A549 (cell line): ENCODE data around the gene DPP10. TPM values are rescaled to one million over a fixed set of nuclear protein-coding genes. Genes with fewer than 3 reads are reported as not detected.
"Not testable (repeated sequence)": the region's sequence is repeated elsewhere in the genome, so short reads cannot be mapped to it uniquely, and the experiment has no call there.

Source experiments
- ATAC-seq, 2 experiments: fragments of 200-7000 bp in 1 of 2; fragments of >200 bp in 1 of 2; cut with Nextera tagmentation in 1 of 2; cut with Tn5 transposase in 1 of 2; 3 replicates each; pipeline versions ENCODE4 v1.8.0 to v1.9.1; 2018 to 2020; ENCODE audit warnings: mild to moderate bottlenecking in 1 of 2, moderate library complexity in 1 of 2
- CTCF ChIA-PET: fragments of 300-600 bp; sonication (Branson Sonifier 250); formaldehyde crosslinking; extraction: SDS; loops from one replicate; lab custom pipeline; 2021; ENCODE audit warnings: antibody characterized with exemption, inconsistent platforms; lab: Yijun Ruan, JAX
- POLR2A ChIA-PET: fragments of 350-600 bp; formaldehyde crosslinking; extraction: SDS; loops from one replicate; lab custom pipeline; 2021; ENCODE audit warnings: antibody characterized with exemption, inconsistent platforms; lab: Yijun Ruan, JAX
- DNase-seq, 2 experiments: peaks; one replicate each; pipeline versions ENCODE4 v3.0.0 to v3.0.0-alpha.2; 2011 to 2016; ENCODE audit warnings: low read depth in 1 of 2, low spot score in 1 of 2
- FAIRE-seq: peaks from 2 replicates; lab custom pipeline; 2011; peaks lifted over from hg19 to GRCh38; lab: Jason Lieb, UNC
- H3K27ac ChIP-seq, 2 experiments: fragments of >200 bp; sonication (Bioruptor Twin); formaldehyde crosslinking; 3 replicates each; pipeline ENCODE4 v1.5.1; 2016 to 2017
- H3K4me1 ChIP-seq: fragments of >200 bp; sonication (Bioruptor Twin); formaldehyde crosslinking; 3 replicates; pipeline ENCODE4 v1.6.1; 2016
- H3K4me2 ChIP-seq: fragments of >200 bp; sonication (Bioruptor Twin); formaldehyde crosslinking; 3 replicates; pipeline ENCODE4 v1.6.1; 2016
- H3K4me3 ChIP-seq: fragments of >200 bp; sonication (Bioruptor Twin); formaldehyde crosslinking; 3 replicates; pipeline ENCODE4 v1.5.1; 2016
- H3K9me3 ChIP-seq: fragments of >200 bp; sonication (Bioruptor Twin); formaldehyde crosslinking; 3 replicates; pipeline ENCODE4 v1.6.1; 2016
- EHMT2 ChIP-seq: fragments of 200-600 bp; sonication (generic); IDR thresholded peaks from 2 replicates; pipeline ENCODE4 v1.6.1; 2016; ENCODE audit warnings: antibody characterized with exemption, low read depth, mild to moderate bottlenecking, moderate library complexity
- EP300 ChIP-seq, 2 experiments: fragments of >200 bp; sonication (Bioruptor Twin); formaldehyde crosslinking; IDR thresholded peaks; 2 replicates in 1 of 2; 3 replicates in 1 of 2; pipeline ENCODE4 v1.6.1; 2016 to 2017
- GATA3 ChIP-seq: IDR thresholded peaks from 2 replicates; pipeline ENCODE4 v1.6.1; 2012; ENCODE audit warnings: borderline replicate concordance
- JUNB ChIP-seq: fragments of >200 bp; sonication (Bioruptor Twin); formaldehyde crosslinking; IDR thresholded peaks from 2 replicates; pipeline ENCODE4 v1.6.1; 2016
- KDM1A ChIP-seq: fragments of 200-600 bp; sonication (generic); IDR thresholded peaks from 2 replicates; pipeline ENCODE4 v1.6.1; 2016; ENCODE audit warnings: low read depth, mild to moderate bottlenecking
- KDM5A ChIP-seq: fragments of 200-600 bp; sonication (generic); IDR thresholded peaks from 2 replicates; pipeline ENCODE4 v1.6.1; 2016; ENCODE audit warnings: antibody characterized with exemption, mild to moderate bottlenecking
- MAZ ChIP-seq: fragments of 150-350 bp; IDR thresholded peaks from 2 replicates; pipeline ENCODE4 v1.6.1; 2014; ENCODE audit warnings: antibody characterized with exemption, low read depth, low read length, borderline replicate concordance
- NPAS2 ChIP-seq: fragments of 250-450 bp; sonication (Bioruptor Pico); IDR thresholded peaks from 2 replicates; pipeline ENCODE4 v1.8.0; 2022; ENCODE audit warnings: mild to moderate bottlenecking, moderate library complexity, borderline replicate concordance
- PHF8 ChIP-seq: fragments of 200-600 bp; sonication (generic); IDR thresholded peaks from 2 replicates; pipeline ENCODE4 v1.6.1; 2016; ENCODE audit warnings: low read depth, mild to moderate bottlenecking, antibody characterized with exemption, moderate library complexity, borderline replicate concordance
- RAD21 ChIP-seq, 2 experiments: fragments of >200 bp in 1 of 2; sonication (Bioruptor Twin) in 1 of 2; formaldehyde crosslinking in 1 of 2; IDR thresholded peaks in 1 of 2; conservative IDR thresholded peaks in 1 of 2; 2 replicates in 1 of 2; 3 replicates in 1 of 2; pipeline ENCODE4 v1.6.1; 2012 to 2018; ENCODE audit warnings: inconsistent platforms in 1 of 2
- RARB ChIP-seq: fragments of 250-450 bp; sonication (Bioruptor Pico); IDR thresholded peaks from 2 replicates; pipeline ENCODE4 v1.8.0; 2021; ENCODE audit warnings: mild to moderate bottlenecking, moderate library complexity
- RCOR1 ChIP-seq: fragments of 150-350 bp; IDR thresholded peaks from 2 replicates; pipeline ENCODE4 v1.6.1; 2014; ENCODE audit warnings: antibody characterized with exemption, low read length, low read depth
- TP53 ChIP-seq: fragments of 250-450 bp; sonication (Bioruptor Pico); IDR thresholded peaks from 2 replicates; pipeline ENCODE4 v1.5.0; 2021; ENCODE audit warnings: mild to moderate bottlenecking, moderate library complexity
- ZNF302 ChIP-seq: fragments of 250-450 bp; sonication (Bioruptor Pico); IDR thresholded peaks from 2 replicates; pipeline ENCODE4 v1.9.0; 2021; ENCODE audit warnings: inconsistent platforms, mild to moderate bottlenecking, moderate library complexity
- ZSCAN20 ChIP-seq: fragments of 250-450 bp; sonication (Bioruptor Pico); IDR thresholded peaks from 2 replicates; pipeline ENCODE4 v1.8.0; 2022; ENCODE audit warnings: mild to moderate bottlenecking, moderate library complexity
- WGBS: methylation state at CpG from one replicate; pipeline ENCODE4 v1.1.6; 2017; ENCODE audit errors: missing lambda C conversion rate; 5-methylcytosine and 5-hydroxymethylcytosine counted together
- polyA plus RNA-seq, 4 experiments: library from polyadenylated mRNA; depleted of rRNA in 3 of 4; stranded (reverse); fragments of >200 nt; fragmentation: RNase III in 1 of 4; extraction: RNeasy Plus Mini Kit Qiagen cat#74134 plus additional on column Dnase treatment in 1 of 4; gene quantifications; 2 replicates in 3 of 4; 3 replicates in 1 of 4; pipeline ENCODE4 v1.2.3, GENCODE V29; 2011 to 2017
- TF ChIP-seq, protein P1 (sequence below): fragments of 250-450 bp; sonication (Bioruptor Pico); IDR thresholded peaks from 2 replicates; pipeline ENCODE4 v1.5.0; 2020; ENCODE audit warnings: low read depth, mild to moderate bottlenecking, moderate library complexity
- TF ChIP-seq, protein P2 (sequence below): fragments of 200-600 bp; sonication (generic); IDR thresholded peaks from 2 replicates; pipeline ENCODE4 v1.6.1; 2016; ENCODE audit warnings: antibody characterized with exemption, mild to moderate bottlenecking, moderate library complexity
- TF ChIP-seq, protein P3 (sequence below): fragments of >200 bp; sonication (Bioruptor Twin); formaldehyde crosslinking; IDR thresholded peaks from 3 replicates; pipeline ENCODE4 v1.6.1; 2016
- TF ChIP-seq, protein P4 (sequence below): fragments of 250-450 bp; sonication (Bioruptor Pico); IDR thresholded peaks from 2 replicates; pipeline ENCODE4 v1.5.0; 2021; ENCODE audit warnings: mild to moderate bottlenecking, moderate library complexity, borderline replicate concordance
- TF ChIP-seq, protein P5 (sequence below): fragments of >200 bp; sonication (Bioruptor Twin); formaldehyde crosslinking; IDR thresholded peaks from 3 replicates; pipeline ENCODE4 v1.5.1; 2016

Gene DPP10
- polyA plus RNA-seq, 2 of the 4 experiments (the other 2 are of a cell fraction), result not detected

DNA sequence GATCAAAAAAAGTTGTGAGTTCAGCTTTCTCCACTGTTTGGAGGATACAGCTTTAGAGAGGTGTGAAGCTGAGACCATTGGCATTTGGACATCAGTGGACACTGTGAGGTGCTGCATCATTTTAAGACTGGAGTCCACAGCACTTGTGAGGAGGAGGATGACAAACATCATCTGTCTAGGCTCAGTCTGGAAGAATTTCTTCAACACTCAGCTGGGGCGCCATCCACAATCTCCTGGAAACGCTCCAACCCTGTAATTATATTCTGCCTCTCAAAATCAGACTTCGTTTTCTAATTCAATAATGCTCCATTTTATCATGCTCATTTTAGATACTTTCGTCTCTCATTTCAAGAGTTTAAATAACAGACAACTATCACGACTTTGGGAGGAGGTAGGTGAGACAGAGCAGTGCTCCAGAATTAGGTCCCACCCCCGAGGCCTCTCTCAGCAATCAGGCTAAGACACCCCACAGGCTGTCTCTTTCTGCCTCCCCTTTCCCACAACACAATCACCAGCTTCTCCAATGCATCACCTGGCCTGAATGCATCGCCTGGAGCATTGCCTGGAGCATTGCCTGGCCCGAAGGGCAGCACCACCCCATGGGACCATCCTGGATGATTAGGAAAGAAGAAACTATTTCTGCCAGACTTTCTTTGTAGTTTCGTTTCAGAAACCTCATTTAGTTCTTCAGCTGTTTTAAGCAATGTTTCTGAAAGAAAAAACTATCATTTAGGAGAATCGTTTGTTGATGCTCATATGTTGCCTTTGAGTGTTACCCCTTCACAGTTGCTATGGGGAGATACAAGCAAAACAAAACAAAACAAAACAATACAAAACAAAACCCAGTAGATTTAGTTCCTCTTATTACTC lies 37.0 kb upstream of the DPP10 start (continued):
- no peak for TF ChIP-seq TP53 (CRISPR knock-in tag)
- TF ChIP-seq NPAS2 (CRISPR knock-in tag), result no peak
- TF ChIP-seq JUNB, result no peak
- TF ChIP-seq GATA3, result no peak
- TF ChIP-seq, protein P1, sequence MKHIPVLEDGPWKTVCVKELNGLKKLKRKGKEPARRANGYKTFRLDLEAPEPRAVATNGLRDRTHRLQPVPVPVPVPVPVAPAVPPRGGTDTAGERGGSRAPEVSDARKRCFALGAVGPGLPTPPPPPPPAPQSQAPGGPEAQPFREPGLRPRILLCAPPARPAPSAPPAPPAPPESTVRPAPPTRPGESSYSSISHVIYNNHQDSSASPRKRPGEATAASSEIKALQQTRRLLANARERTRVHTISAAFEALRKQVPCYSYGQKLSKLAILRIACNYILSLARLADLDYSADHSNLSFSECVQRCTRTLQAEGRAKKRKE (CRISPR knock-in tag), result no peak
- TF ChIP-seq, protein P2, sequence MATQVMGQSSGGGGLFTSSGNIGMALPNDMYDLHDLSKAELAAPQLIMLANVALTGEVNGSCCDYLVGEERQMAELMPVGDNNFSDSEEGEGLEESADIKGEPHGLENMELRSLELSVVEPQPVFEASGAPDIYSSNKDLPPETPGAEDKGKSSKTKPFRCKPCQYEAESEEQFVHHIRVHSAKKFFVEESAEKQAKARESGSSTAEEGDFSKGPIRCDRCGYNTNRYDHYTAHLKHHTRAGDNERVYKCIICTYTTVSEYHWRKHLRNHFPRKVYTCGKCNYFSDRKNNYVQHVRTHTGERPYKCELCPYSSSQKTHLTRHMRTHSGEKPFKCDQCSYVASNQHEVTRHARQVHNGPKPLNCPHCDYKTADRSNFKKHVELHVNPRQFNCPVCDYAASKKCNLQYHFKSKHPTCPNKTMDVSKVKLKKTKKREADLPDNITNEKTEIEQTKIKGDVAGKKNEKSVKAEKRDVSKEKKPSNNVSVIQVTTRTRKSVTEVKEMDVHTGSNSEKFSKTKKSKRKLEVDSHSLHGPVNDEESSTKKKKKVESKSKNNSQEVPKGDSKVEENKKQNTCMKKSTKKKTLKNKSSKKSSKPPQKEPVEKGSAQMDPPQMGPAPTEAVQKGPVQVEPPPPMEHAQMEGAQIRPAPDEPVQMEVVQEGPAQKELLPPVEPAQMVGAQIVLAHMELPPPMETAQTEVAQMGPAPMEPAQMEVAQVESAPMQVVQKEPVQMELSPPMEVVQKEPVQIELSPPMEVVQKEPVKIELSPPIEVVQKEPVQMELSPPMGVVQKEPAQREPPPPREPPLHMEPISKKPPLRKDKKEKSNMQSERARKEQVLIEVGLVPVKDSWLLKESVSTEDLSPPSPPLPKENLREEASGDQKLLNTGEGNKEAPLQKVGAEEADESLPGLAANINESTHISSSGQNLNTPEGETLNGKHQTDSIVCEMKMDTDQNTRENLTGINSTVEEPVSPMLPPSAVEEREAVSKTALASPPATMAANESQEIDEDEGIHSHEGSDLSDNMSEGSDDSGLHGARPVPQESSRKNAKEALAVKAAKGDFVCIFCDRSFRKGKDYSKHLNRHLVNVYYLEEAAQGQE, result no peak
- no peak for TF ChIP-seq EHMT2
- TF ChIP-seq EP300 (IDR thresholded peaks at IDR 0.05), result no peak

DNA sequence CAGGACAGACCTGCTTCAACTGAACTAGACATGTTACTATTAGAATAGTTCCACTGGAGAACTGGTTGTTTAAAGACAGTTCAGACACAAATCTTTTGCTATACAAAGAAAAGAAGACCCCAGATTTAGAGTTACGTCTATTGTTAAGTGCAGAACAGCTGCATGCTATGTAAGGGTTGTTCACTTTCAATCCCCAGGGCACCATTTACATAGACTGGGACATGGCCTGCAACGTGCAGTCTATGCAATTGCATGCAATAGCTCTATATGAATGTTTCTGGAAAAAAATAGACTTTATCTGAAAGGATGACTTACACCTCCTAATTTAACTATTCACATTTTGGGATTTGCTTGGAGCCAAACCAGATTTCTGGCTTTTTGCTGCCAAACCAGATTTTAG lies 36.1 kb upstream of the DPP10 start:
- 15% methylated on average over 2 of the region's 2 CpGs for WGBS
- Histone ChIP-seq H3K4me3 (no peak overlapping the region), H3K4me1 (no peaks in the 10 kb centered on the region), H3K9me3 (no peaks in the 10 kb centered on the region), H3K27ac (no peak overlapping the region), H3K4me2 (no peak overlapping the region)
- no peak for ATAC-seq
- TF ChIP-seq, protein P3, sequence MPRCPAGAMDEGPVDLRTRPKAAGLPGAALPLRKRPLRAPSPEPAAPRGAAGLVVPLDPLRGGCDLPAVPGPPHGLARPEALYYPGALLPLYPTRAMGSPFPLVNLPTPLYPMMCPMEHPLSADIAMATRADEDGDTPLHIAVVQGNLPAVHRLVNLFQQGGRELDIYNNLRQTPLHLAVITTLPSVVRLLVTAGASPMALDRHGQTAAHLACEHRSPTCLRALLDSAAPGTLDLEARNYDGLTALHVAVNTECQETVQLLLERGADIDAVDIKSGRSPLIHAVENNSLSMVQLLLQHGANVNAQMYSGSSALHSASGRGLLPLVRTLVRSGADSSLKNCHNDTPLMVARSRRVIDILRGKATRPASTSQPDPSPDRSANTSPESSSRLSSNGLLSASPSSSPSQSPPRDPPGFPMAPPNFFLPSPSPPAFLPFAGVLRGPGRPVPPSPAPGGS, result no peak
- TF ChIP-seq ZNF302 (no peak), TP53 (CRISPR knock-in tag) (no peak), KDM5A (no peak), PHF8 (no peak), ZSCAN20 (no peak), RCOR1 (no peak), MAZ (no peak), RARB (CRISPR knock-in tag) (no peak), KDM1A (no peak), RAD21 (conservative IDR thresholded peaks at IDR 0.05 in 1 of 2, IDR thresholded peaks at IDR 0.05 in 1 of 2) (no peak)
- TF ChIP-seq, protein P1 (CRISPR knock-in tag), result no peak
- TF ChIP-seq, protein P4, sequence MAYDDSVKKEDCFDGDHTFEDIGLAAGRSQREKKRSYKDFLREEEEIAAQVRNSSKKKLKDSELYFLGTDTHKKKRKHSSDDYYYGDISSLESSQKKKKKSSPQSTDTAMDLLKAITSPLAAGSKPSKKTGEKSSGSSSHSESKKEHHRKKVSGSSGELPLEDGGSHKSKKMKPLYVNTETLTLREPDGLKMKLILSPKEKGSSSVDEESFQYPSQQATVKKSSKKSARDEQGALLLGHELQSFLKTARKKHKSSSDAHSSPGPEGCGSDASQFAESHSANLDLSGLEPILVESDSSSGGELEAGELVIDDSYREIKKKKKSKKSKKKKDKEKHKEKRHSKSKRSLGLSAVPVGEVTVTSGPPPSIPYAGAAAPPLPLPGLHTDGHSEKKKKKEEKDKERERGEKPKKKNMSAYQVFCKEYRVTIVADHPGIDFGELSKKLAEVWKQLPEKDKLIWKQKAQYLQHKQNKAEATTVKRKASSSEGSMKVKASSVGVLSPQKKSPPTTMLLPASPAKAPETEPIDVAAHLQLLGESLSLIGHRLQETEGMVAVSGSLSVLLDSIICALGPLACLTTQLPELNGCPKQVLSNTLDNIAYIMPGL (CRISPR knock-in tag), result no peak
- TF ChIP-seq, protein P5, sequence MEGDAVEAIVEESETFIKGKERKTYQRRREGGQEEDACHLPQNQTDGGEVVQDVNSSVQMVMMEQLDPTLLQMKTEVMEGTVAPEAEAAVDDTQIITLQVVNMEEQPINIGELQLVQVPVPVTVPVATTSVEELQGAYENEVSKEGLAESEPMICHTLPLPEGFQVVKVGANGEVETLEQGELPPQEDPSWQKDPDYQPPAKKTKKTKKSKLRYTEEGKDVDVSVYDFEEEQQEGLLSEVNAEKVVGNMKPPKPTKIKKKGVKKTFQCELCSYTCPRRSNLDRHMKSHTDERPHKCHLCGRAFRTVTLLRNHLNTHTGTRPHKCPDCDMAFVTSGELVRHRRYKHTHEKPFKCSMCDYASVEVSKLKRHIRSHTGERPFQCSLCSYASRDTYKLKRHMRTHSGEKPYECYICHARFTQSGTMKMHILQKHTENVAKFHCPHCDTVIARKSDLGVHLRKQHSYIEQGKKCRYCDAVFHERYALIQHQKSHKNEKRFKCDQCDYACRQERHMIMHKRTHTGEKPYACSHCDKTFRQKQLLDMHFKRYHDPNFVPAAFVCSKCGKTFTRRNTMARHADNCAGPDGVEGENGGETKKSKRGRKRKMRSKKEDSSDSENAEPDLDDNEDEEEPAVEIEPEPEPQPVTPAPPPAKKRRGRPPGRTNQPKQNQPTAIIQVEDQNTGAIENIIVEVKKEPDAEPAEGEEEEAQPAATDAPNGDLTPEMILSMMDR, result no peak
- CTCF ChIA-PET, result no interaction called here
- FAIRE-seq, result no peak
- POLR2A ChIA-PET, result no interaction called here
- no peak for DNase-seq

DNA sequence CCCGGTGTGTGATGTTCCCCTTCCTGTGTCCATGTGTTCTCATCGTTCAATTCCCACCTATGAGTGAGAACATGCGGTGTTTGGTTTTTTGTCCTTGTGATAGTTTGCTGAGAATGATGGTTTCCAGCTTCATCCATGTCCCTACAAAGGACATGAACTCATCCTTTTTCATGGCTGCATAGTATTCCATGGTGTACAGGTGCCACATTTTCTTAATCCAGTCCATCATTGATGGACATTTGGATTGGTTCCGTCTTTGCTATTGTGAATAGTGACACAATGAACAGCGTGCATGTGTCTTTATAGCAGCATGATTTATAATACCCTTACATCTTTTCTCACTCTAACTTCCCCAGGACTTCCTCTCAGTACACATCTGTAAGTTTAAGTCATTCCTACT lies 35.1 kb upstream of the DPP10 start:
- POLR2A ChIA-PET, H3K4me2 ChIP-seq, DNase-seq, H3K27ac ChIP-seq, H3K4me1 ChIP-seq, H3K9me3 ChIP-seq, FAIRE-seq, CTCF ChIA-PET, H3K4me3 ChIP-seq, ATAC-seq: not testable (repeated sequence)
- WGBS, result 56% methylated on average over 3 of the region's 5 CpGs
